Esophagus muscularis mucosa (tissue), 4 donors: ENCODE data around the gene MAN1C1. TPM values are rescaled to one million over a fixed set of nuclear protein-coding genes. Genes with fewer than 3 reads are reported as not detected.

ENCODE experiments used
- DNase-seq: peaks from one replicate; pipeline ENCODE4 v3.0.0-alpha.2; 2017; ENCODE audit errors: extremely low spot score
- H3K27ac ChIP-seq, 4 donors: fragments of 200-600 bp; sonication (generic); replicated peaks in 1 of 4; 1 replicate in 3 of 4; 2 replicates in 1 of 4; pipeline ENCODE4 v1.5.1; 2016 to 2019; ENCODE audit warnings: mild to moderate bottlenecking in 1 of 4
- H3K27me3 ChIP-seq, 4 donors: fragments of 200-600 bp; sonication (generic); one replicate each; pipeline versions ENCODE4 v1.5.1 to v1.6.0; 2016 to 2019
- H3K36me3 ChIP-seq, 4 donors: fragments of 200-600 bp; sonication (generic); one replicate each; pipeline ENCODE4 v1.5.1; 2016 to 2019
- H3K4me1 ChIP-seq, 4 donors: fragments of 200-600 bp; sonication (generic); one replicate each; pipeline ENCODE4 v1.5.1; 2016 to 2019
- H3K4me3 ChIP-seq, 4 donors: fragments of 200-600 bp; sonication (generic); 1 replicate in 2 of 4; 2 replicates in 2 of 4; pipeline ENCODE4 v1.5.1; 2016 to 2019; ENCODE audit warnings: mild to moderate bottlenecking in 4 of 4, moderate library complexity in 1 of 4
- H3K9me3 ChIP-seq, 4 donors: fragments of 200-600 bp; sonication (generic); 1 replicate in 3 of 4; 2 replicates in 1 of 4; pipeline ENCODE4 v1.5.1; 2016 to 2019
- CTCF ChIP-seq, 3 experiments: fragments of 200-600 bp in 2 of 3; fragments of 450-650 bp in 1 of 3; sonication (generic) in 2 of 3; IDR thresholded peaks; one replicate each; pipeline ENCODE4 v1.5.1; 2017 to 2019; ENCODE audit warnings: antibody characterized with exemption in 3 of 3, mild to moderate bottlenecking in 2 of 3, moderate library complexity in 1 of 3
- EP300 ChIP-seq: sonication (generic); formaldehyde crosslinking; IDR thresholded peaks from one replicate; pipeline ENCODE4 v1.6.1; 2017; ENCODE audit warnings: antibody characterized with exemption
- POLR2A ChIP-seq: fragments of 450-650 bp; IDR thresholded peaks from one replicate; pipeline ENCODE4 v1.6.1; 2017; ENCODE audit warnings: antibody characterized with exemption, moderate library complexity, mild to moderate bottlenecking, low read depth
- POLR2AphosphoS5 ChIP-seq, 2 donors: sonication (generic); formaldehyde crosslinking; IDR thresholded peaks; one replicate each; pipeline ENCODE4 v1.6.1; 2017; ENCODE audit warnings: antibody characterized with exemption in 2 of 2
- WGBS: methylation state at CpG from one replicate; pipeline ENCODE4 v1.1.5; 2018; 5-methylcytosine and 5-hydroxymethylcytosine counted together
- intact Hi-C: fragments of 100-400 bp; cut with DNase I; formaldehyde crosslinking; loops from one replicate; pipeline ENCODE4 v1.15.1; 2023
- total RNA-seq, 4 donors: library from RNA; depleted of rRNA; stranded (reverse); fragments of >200 nt; gene quantifications; one replicate each; pipeline versions ENCODE4 v1.1.0 to v1.2.1, GENCODE V29; 2016

The MAN1C1 gene
- total RNA-seq, 4 donors from 2014 or later: 20.2 to 22.8 (median 20.7) TPM

GRCh38 chr1:25723250-25723880 is 106.8 kb downstream of the MAN1C1 start:
- WGBS: 91% methylated on average over 4 of the region's 4 CpGs
- no peaks in the 10 kb centered on the region for H3K9me3 ChIP-seq
- H3K27ac ChIP-seq: no peak overlapping the region
- intact Hi-C loops: no loop called here
- no peaks in the 10 kb centered on the region for H3K27me3 ChIP-seq
- DNase-seq: no peak
- TF ChIP-seq POLR2A (no peak), CTCF (IDR thresholded peaks at IDR 0.05) (no peak), EP300 (no peak), POLR2AphosphoS5 (IDR thresholded peaks at IDR 0.05) (no peak)
- peaks cover 13 to 19% (median 16%) of the 10 kb centered on the region in 4 donors for H3K4me1 ChIP-seq
- H3K36me3 ChIP-seq: no peaks in the 10 kb centered on the region
- H3K4me3 ChIP-seq: no peak overlapping the region

GRCh38 chr1:25724201-25724600 is 107.6 kb downstream of the MAN1C1 start:
- H3K4me3 ChIP-seq: no peak overlapping the region
- WGBS: 90% methylated on average over 7 of the region's 7 CpGs
- H3K27ac ChIP-seq: no peak overlapping the region
- no peaks in the 10 kb centered on the region for H3K9me3 ChIP-seq
- no peak for DNase-seq
- no peak for TF ChIP-seq EP300
- TF ChIP-seq POLR2AphosphoS5 (IDR thresholded peaks at IDR 0.05): no peak
- TF ChIP-seq POLR2A: no peak
- no peak for TF ChIP-seq CTCF (IDR thresholded peaks at IDR 0.05)
- intact Hi-C loops: no loop called here
- peaks cover 19 to 26% (median 23%) of the 10 kb centered on the region in 4 donors for H3K4me1 ChIP-seq
- no peaks in the 10 kb centered on the region for H3K27me3 ChIP-seq
- H3K36me3 ChIP-seq: no peaks in the 10 kb centered on the region

- Histone ChIP-seq H3K27ac (no peak overlapping the region), H3K9me3 (no peaks in the 10 kb centered on the region), H3K4me1 (peaks cover 24 to 33% (median 29%) of the 10 kb centered on the region in 4 donors), H3K4me3 (no peak overlapping the region), H3K36me3 (no peaks in the 10 kb centered on the region), H3K27me3 (no peaks in the 10 kb centered on the region)
- TF ChIP-seq POLR2A: no peak
- no peak for TF ChIP-seq POLR2AphosphoS5 (IDR thresholded peaks at IDR 0.05)
- no peak for TF ChIP-seq CTCF (IDR thresholded peaks at IDR 0.05)
- no peak for TF ChIP-seq EP300
- intact Hi-C loops: no loop called here
- 89% methylated on average over 2 of the region's 2 CpGs for WGBS
- DNase-seq: no peak
Measured at GRCh38 chr1:25724966-25725365, 108.4 kb downstream of the MAN1C1 start.

- 91% methylated on average over 8 of the region's 8 CpGs for WGBS
- intact Hi-C loops: no loop called here
- Histone ChIP-seq H3K4me3 (no peak overlapping the region), H3K36me3 (no peaks in the 10 kb centered on the region), H3K9me3 (no peaks in the 10 kb centered on the region), H3K27ac (no peak overlapping the region), H3K4me1 (peaks cover 29 to 38% (median 34%) of the 10 kb centered on the region in 4 donors), H3K27me3 (no peaks in the 10 kb centered on the region)
- DNase-seq: no peak
- no peak for TF ChIP-seq EP300
Measured at GRCh38 chr1:25725482-25725881, 108.9 kb downstream of the MAN1C1 start.

GRCh38 chr1:25727088-25727487 is 110.5 kb downstream of the MAN1C1 start:
- Histone ChIP-seq H3K27me3 (no peaks in the 10 kb centered on the region), H3K27ac (peak overlapping the region in 3 of 4 donors; percentile 52 to 82 (median 62)), H3K36me3 (no peaks in the 10 kb centered on the region), H3K4me1 (peaks cover 36 to 54% (median 48%) of the 10 kb centered on the region in 4 donors), H3K9me3 (no peaks in the 10 kb centered on the region), H3K4me3 (no peak overlapping the region)
- WGBS: 84% methylated on average over 8 of the region's 8 CpGs
- no peak for DNase-seq
- intact Hi-C loops: no loop called here
- TF ChIP-seq CTCF (IDR thresholded peaks at IDR 0.05) (no peak), POLR2A (no peak), POLR2AphosphoS5 (IDR thresholded peaks at IDR 0.05) (no peak), EP300 (no peak)
